PFSK-1 (cell line): ENCODE results near the gene LDHAL6A.

Experiments used
- POLR2AphosphoS5 ChIP-seq: IDR thresholded peaks from 2 replicates; pipeline ENCODE4 v1.6.1; 2012; ENCODE audit warnings: low read depth, mild to moderate bottlenecking, control low read depth, low read length, moderate library complexity
- REST ChIP-seq, 2 experiments: IDR thresholded peaks; 2 replicates each; pipeline versions ENCODE4 v1.6.1 to v1.8.0; 2011 to 2012; ENCODE audit warnings: low read depth in 2 of 2, low read length in 2 of 2, control low read depth in 1 of 2, inconsistent platforms in 1 of 2, mild to moderate bottlenecking in 1 of 2, moderate library complexity in 1 of 2; ENCODE audit not compliant: insufficient read depth in 1 of 2
- SIN3A ChIP-seq: IDR thresholded peaks from 2 replicates; pipeline ENCODE4 v1.6.1; 2012; ENCODE audit warnings: mild to moderate bottlenecking, low read length, moderate library complexity, borderline replicate concordance; ENCODE audit not compliant: insufficient read depth
- TAF1 ChIP-seq: IDR thresholded peaks from 2 replicates; pipeline ENCODE4 v1.6.1; 2012; ENCODE audit warnings: low read length, control low read depth, borderline replicate concordance; ENCODE audit not compliant: insufficient read depth

- no peak for TF ChIP-seq POLR2AphosphoS5
- no peak for TF ChIP-seq SIN3A
- no peak for TF ChIP-seq REST (IDR thresholded peaks at IDR 0.05; ENCODE audit: insufficient read depth in 1 of 2, low read depth in 2 of 2, low read length in 2 of 2)
- TF ChIP-seq TAF1: no peak
Observed at GRCh38 chr11:18449251-18449650, 6.4 kb upstream of the LDHAL6A start.
